Cardiac fibroblast (primary cell): ENCODE data around the gene UGDH.
A peak's percentile ranks its signal among the peaks of the same experiment; 100 is the strongest.
"Not testable (repeated sequence)": the region's sequence is repeated elsewhere in the genome, so short reads cannot be mapped to it uniquely, and the experiment has no call there.

Source experiments
- DNase-seq, 2 donors: peaks; one replicate each; pipeline versions ENCODE4 v3.0.0 to v3.0.0-alpha.2; 2010; ENCODE audit warnings: low read depth in 2 of 2
- H3K4me3 ChIP-seq, 2 donors: replicated peaks in 1 of 2; 1 replicate in 1 of 2; 2 replicates in 1 of 2; pipeline ENCODE4 v1.5.1; 2011; ENCODE audit warnings: low read depth in 2 of 2, low read length in 2 of 2, mild to moderate bottlenecking in 2 of 2, moderate library complexity in 1 of 2
- CTCF ChIP-seq: IDR thresholded peaks from one replicate; pipeline ENCODE4 v1.5.1; 2011; ENCODE audit warnings: low read depth, mild to moderate bottlenecking, low read length, inconsistent platforms

The UGDH gene

GRCh38 chr4:39466747-39467146, 60.5 kb downstream of the UGDH start:
- DNase-seq: no peak
- TF ChIP-seq CTCF: no peak
- H3K4me3 ChIP-seq: no peak overlapping the region

- no peak overlapping the region for H3K4me3 ChIP-seq
- DNase-seq: peak; percentile 83 to 90
- peak; percentile 11 for TF ChIP-seq CTCF
Measured at GRCh38 chr4:39464886-39465501, 62.2 kb downstream of the UGDH start.

GRCh38 chr4:39458505-39459300, 68.5 kb downstream of the UGDH start, which contains the start of the genes LIAS and RPL9:
Gene LIAS, plus strand, starts transcription at chr4:39459056. Its CDS starts 62 bp downstream, at chr4:39459118.
Gene RPL9, minus strand, starts transcription at chr4:39458922. Its CDS starts 483 bp downstream, at chr4:39458439.
- peak; percentile 100 for DNase-seq
- peak within 1 kb of the TSS; percentile 82 to 85 for H3K4me3 ChIP-seq
- no peak for TF ChIP-seq CTCF

- peak overlapping the region; percentile 82 to 85 for H3K4me3 ChIP-seq
- not testable (repeated sequence) for DNase-seq
Measured at GRCh38 chr4:39458161-39458504, 69.1 kb downstream of the UGDH start.

GRCh38 chr4:39456946-39457763, 70.1 kb downstream of the UGDH start:
- no peak for TF ChIP-seq CTCF

GRCh38 chr4:39455486-39455885, 71.8 kb downstream of the UGDH start:
- no peak for DNase-seq
- no peak overlapping the region for H3K4me3 ChIP-seq
- TF ChIP-seq CTCF: no peak

More at GRCh38 chr4:39456946-39457763, 70.1 kb downstream of the UGDH start:
- peak overlapping the region; percentile 82 to 85 for H3K4me3 ChIP-seq
- no peak for DNase-seq

- H3K4me3 ChIP-seq: no peak overlapping the region
- TF ChIP-seq CTCF: no peak
- no peak for DNase-seq
Measured at GRCh38 chr4:39453738-39454137, 73.5 kb downstream of the UGDH start.
